NCI-H2171 treated with DMSO at 0.1 percent for 48 hours (cell line): ENCODE results near the gene CPSF6.
"Not testable (repeated sequence)": the region's sequence is repeated elsewhere in the genome, so short reads cannot be mapped to it uniquely, and the experiment has no call there.

Source experiments
- DNase-seq: peaks from one replicate; lab custom pipeline; 2025; lab: John Stamatoyannopoulos, UW

The CPSF6 gene

GRCh38 chr12:69258655-69259054 is 19.3 kb downstream of the CPSF6 start:
- DNase-seq, result no peak

GRCh38 chr12:69262264-69262974 is 23.1 kb downstream of the CPSF6 start:
- no peak for DNase-seq

GRCh38 chr12:69265205-69265604 is 25.8 kb downstream of the CPSF6 start:
- no peak for DNase-seq

- not testable (repeated sequence) for DNase-seq
These were observed 26.3 kb downstream of the CPSF6 start for GRCh38 chr12:69265633-69266032.

GRCh38 chr12:69266036-69266635 is 26.8 kb downstream of the CPSF6 start:
- DNase-seq, result no peak

GRCh38 chr12:69269736-69270135 is 30.4 kb downstream of the CPSF6 start:
- DNase-seq, result no peak

- DNase-seq, result no peak
These were observed 33.1 kb downstream of the CPSF6 start for GRCh38 chr12:69272511-69272910.

GRCh38 chr12:69274861-69275260 is 35.5 kb downstream of the CPSF6 start:
- DNase-seq, result no peak

- no peak for DNase-seq
These were observed 36.1 kb downstream of the CPSF6 start for GRCh38 chr12:69275471-69275891.

- no peak for DNase-seq
These were observed 39.7 kb downstream of the CPSF6 start for GRCh38 chr12:69278814-69279782.

GRCh38 chr12:69284131-69284530 is 44.8 kb downstream of the CPSF6 start:
- peak; percentile 38 for DNase-seq

GRCh38 chr12:69287556-69287955 is 48.2 kb downstream of the CPSF6 start:
- no peak for DNase-seq

- peak; percentile 85 for DNase-seq
These were observed 51.3 kb downstream of the CPSF6 start for GRCh38 chr12:69290545-69291277.

GRCh38 chr12:69291278-69291593 is 51.9 kb downstream of the CPSF6 start:
- no peak for DNase-seq

- no peak for DNase-seq
These were observed 58.8 kb downstream of the CPSF6 start for GRCh38 chr12:69298133-69298532.

- no peak for DNase-seq
These were observed 59.6 kb downstream of the CPSF6 start for GRCh38 chr12:69298947-69299346.

- no peak for DNase-seq
These were observed 64.9 kb downstream of the CPSF6 start for GRCh38 chr12:69304284-69304683.

- DNase-seq, result no peak
These were observed 70.1 kb downstream of the CPSF6 start for GRCh38 chr12:69309461-69309860.

- no peak for DNase-seq
These were observed 73.8 kb downstream of the CPSF6 start for GRCh38 chr12:69313209-69313608.

GRCh38 chr12:69316784-69317183 is 77.4 kb downstream of the CPSF6 start:
- not testable (repeated sequence) for DNase-seq

GRCh38 chr12:69317233-69317632 is 77.9 kb downstream of the CPSF6 start:
- not testable (repeated sequence) for DNase-seq

- DNase-seq, result no peak
These were observed 78.9 kb downstream of the CPSF6 start for GRCh38 chr12:69318225-69318624.
